Epithelial cell of umbilical artery (primary cell): Measurements from ENCODE around the gene PRH1. TPM values are rescaled to one million over a fixed set of nuclear protein-coding genes. Genes with fewer than 3 reads are reported as not detected.

ENCODE experiments used
- total RNA-seq: library from RNA; depleted of rRNA; stranded (reverse); fragments of >200 nt; gene quantifications from 2 replicates; pipeline ENCODE4 v1.2.3, GENCODE V29; 2014

PRH1 gene
- 9.1 and 12.6 TPM in 2 replicates for total RNA-seq

GRCh38 chr12:10884086-10884725 is at the start of gene PRH1:
Gene PRH1, minus strand, starts transcription at chr12:10884255. Its CDS starts 38 bp downstream, at chr12:10884217.

GRCh38 chr12:10928746-10929286 is 44.8 kb upstream of the PRH1 start, which contains the start of gene PRH2:
Gene PRH2, plus strand, starts transcription at chr12:10929236. Its CDS starts 38 bp downstream, at chr12:10929274.

GRCh38 chr12:10909462-10909861 is 25.4 kb upstream of the PRH1 start, which contains the start of gene TAS2R13:
Gene TAS2R13, minus strand, starts transcription at chr12:10909562. Its CDS starts 264 bp downstream, at chr12:10909298.

GRCh38 chr12:10849425-10849878 is 34.6 kb downstream of the PRH1 start, which contains the start of gene PRR4:
Gene PRR4, minus strand, starts transcription at chr12:10849475. Its CDS starts 38 bp downstream, at chr12:10849437.

Other genes with a start within 250 kb of the PRH1 start
- 5.0 and 14.3 TPM in 2 replicates for gene STYK1, start 210.2 kb downstream of the PRH1 start, total RNA-seq
- gene YBX3, start 160.9 kb downstream of the PRH1 start, total RNA-seq, result 156 and 217 TPM in 2 replicates
- gene TAS2R7, start 81.6 kb downstream of the PRH1 start, total RNA-seq, result not detected in 2 replicates
- gene TAS2R8, start 77.0 kb downstream of the PRH1 start, total RNA-seq, result not detected in 2 replicates
- gene TAS2R9, start 74.1 kb downstream of the PRH1 start, total RNA-seq, result 0.32 TPM in 1 of 2 replicates, not detected in the other
- 0.97 and 1.7 TPM in 2 replicates for gene TAS2R10, start 57.9 kb downstream of the PRH1 start, total RNA-seq
- gene PRR4, start 34.8 kb downstream of the PRH1 start, total RNA-seq, result 0.61 TPM in 1 of 2 replicates, not detected in the other
- 0.32 and 1.8 TPM in 2 replicates for gene TAS2R13, start 25.3 kb upstream of the PRH1 start, total RNA-seq
- gene PRH2, start 45.0 kb upstream of the PRH1 start, total RNA-seq, result not detected in 2 replicates
- gene TAS2R14, start 55.0 kb upstream of the PRH1 start, total RNA-seq, result 1.3 and 2.4 TPM in 2 replicates
- 1.9 and 2.1 TPM in 2 replicates for gene TAS2R50, start 102.7 kb upstream of the PRH1 start, total RNA-seq
- gene TAS2R20, start 114.0 kb upstream of the PRH1 start, total RNA-seq, result 1.6 and 2.4 TPM in 2 replicates
- 4.0 and 5.5 TPM in 2 replicates for gene TAS2R19, start 138.4 kb upstream of the PRH1 start, total RNA-seq
- 5.2 and 6.8 TPM in 2 replicates for gene TAS2R31, start 147.2 kb upstream of the PRH1 start, total RNA-seq
- 2.1 and 3.2 TPM in 2 replicates for gene TAS2R46, start 178.0 kb upstream of the PRH1 start, total RNA-seq
- under 0.01 and 1.7 TPM in 2 replicates for gene TAS2R43, start 208.1 kb upstream of the PRH1 start, total RNA-seq